AG09309 (cell line): ENCODE results near the gene OLFM1.

Experiments
- DNase-seq: peaks from one replicate; pipeline ENCODE4 v3.0.0-alpha.2; 2010; ENCODE audit warnings: low read depth
- H3K4me3 ChIP-seq: 2 replicates; pipeline ENCODE4 v1.5.1; 2011; ENCODE audit warnings: mild to moderate bottlenecking, low read depth, low read length, moderate library complexity; ENCODE audit not compliant: control insufficient read depth
- CTCF ChIP-seq: IDR thresholded peaks from 2 replicates; pipeline ENCODE4 v1.5.1; 2011; ENCODE audit warnings: mild to moderate bottlenecking, low read depth, low read length, inconsistent platforms; ENCODE audit not compliant: insufficient read depth, control insufficient read depth; ENCODE audit errors: missing control alignments

Gene OLFM1

GRCh38 chr9:135102331-135102730 is 14.9 kb downstream of the OLFM1 start:
- no peak for TF ChIP-seq CTCF
- H3K4me3 ChIP-seq = no peak overlapping the region
- no peak for DNase-seq

DNA sequence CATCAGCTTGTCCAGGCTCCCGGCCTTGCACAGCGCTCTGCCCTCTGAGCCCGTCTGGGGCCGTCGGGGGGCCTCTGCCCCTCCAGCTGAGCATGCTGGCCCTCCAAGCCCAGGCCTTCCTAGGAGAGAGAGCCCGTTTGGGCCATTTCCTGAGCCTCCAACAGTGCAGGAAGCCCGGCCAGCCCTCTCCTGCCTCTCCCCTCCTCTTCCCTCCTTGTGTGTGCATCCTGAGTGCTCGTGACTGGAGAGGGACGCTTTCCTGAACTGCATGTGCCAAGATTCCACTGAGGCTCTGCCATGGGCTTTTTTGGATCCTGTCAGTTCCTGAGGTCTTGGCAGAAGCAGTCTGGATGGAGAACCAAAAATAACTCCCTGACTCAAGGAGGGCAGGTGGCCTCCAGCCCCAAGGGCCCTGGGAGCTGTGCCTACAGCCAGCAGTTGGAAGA is 15.6 kb downstream of the OLFM1 start:
- no peak overlapping the region for H3K4me3 ChIP-seq
- no peak for TF ChIP-seq CTCF
- no peak for DNase-seq

DNA sequence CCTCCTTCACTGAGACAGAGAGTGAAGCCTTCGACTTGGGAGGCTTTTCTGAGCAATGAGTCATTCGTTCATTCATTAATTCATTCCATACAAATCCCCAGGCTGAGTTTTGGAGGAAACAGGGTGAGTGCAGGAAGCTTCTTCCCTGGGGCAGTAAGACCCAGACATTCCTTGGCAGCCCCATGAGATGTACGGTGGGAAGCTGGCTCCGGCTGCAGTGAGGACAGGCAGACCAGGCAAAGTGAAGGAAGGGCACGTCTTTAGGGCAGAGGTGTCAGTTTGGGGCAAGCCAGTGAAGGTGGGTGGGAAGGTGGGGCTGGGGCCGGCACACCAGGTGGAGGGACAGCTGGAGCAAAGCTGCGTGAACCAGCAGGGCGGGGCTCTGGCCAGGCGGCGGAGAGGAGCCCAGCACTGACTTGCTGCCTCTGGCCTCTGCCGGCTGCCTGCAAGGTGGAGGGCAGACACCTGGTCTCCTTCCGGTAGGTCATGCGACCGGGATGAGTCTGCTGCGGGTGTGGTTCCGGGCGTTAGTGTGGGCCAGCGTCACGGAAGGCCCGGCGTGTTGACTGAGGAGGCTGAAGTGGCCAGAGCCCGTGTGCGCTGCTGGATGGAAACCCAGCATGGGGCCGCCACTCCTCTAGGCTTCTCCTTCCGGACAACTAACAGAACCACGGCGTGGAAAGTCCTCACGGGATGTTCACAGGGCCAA is 16.6 kb downstream of the OLFM1 start:
- no peak for TF ChIP-seq CTCF
- H3K4me3 ChIP-seq = no peak overlapping the region
- no peak for DNase-seq

DNA sequence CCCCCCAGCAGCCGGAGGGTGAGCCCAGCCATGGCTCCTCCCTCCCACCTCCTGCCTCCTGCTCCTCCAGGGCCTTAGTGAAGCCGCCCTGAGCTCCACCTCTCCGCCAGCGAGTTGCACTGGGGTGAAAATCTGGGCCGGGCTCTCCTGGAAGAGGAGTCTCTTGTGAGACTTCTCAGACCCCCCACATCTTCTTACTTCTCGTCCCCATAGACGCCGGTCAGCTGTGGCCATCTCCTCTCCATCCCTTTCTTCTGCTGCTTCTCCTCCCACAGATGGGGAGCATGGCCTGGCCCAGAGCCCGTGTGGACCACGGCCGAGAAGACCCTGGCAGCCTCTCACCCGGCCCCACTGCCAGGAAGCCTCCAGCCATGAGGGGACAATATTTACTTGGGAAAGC is 17.3 kb downstream of the OLFM1 start:
- DNase-seq = no peak
- H3K4me3 ChIP-seq = no peak overlapping the region
- TF ChIP-seq CTCF = no peak

DNA sequence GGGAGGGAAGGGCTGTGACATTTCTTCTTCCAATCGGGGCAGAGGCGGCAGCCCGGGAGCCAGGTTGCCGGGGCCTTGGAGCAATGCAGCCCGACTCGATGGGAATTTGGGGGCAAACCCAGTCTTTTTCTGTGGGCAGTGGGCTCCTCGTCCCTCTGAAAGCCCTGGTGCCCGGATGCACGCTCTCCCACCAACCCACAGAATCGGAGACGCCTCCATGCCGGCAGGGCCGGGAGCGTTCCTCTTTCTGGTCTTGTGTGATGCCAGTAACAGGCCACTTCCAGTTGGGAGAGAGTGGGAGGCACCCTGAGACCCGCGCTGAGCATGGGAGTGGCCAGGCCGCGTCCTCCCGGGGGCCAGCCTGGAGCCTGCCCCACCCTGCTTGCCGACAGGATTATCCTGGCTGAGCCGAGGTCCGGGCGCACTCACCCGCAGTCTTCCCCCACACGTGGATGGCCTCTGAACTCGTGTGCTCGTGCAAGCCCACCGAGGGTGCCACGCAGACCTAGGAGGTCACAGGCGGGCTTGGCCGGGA is 17.8 kb downstream of the OLFM1 start:
- TF ChIP-seq CTCF = no peak
- no peak overlapping the region for H3K4me3 ChIP-seq
- no peak for DNase-seq

DNA sequence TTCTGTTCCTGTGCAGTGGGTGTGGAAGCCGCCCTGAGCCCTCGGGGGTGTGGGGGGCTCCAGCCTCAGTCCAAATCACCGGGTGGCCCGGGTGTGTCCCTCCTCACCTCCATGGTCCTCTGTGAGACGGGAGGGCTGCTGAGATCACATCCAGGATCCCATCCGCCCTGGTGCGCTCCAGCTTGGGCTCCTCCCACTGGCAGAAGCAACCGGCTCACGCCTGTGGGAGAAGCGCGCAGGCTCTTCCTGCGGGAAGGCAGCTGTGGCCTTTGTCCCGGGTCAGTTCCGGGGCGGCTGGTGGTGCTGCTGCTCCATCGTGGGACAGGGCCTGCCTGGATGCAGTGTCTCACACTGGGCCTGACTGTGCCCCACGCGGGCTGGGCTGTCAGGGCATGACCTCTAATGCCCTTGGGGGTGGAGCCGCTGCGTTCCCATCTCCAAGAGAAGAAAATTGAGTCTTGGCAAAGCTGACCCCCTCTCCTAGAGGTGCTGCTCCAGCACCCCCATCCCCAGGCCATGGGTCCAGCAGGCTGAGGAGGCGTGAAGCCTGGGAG is 18.5 kb downstream of the OLFM1 start:
- H3K4me3 ChIP-seq = no peak overlapping the region
- DNase-seq = no peak
- no peak for TF ChIP-seq CTCF
